ENCODE results near the gene OMP.
"Not testable (repeated sequence)": the region's sequence is repeated elsewhere in the genome, so short reads cannot be mapped to it uniquely, and the experiment has no call there.

The OMP gene

GRCh38 chr11:77102246-77103210 is at the start of gene OMP:
OMP (plus strand) TSS chr11:77102840; CDS start chr11:77102840, 0 bp downstream.
- in situ Hi-C loops (cut with MboI; ENCODE audit: low sequenced_read_pairs), result loop anchor here (10.0 kb wide), 1 partner anchor 358 kb away; no protein-coding TSS in a partner anchor
- Histone ChIP-seq H3K36me3 (replicated peaks) (no peaks in the 10 kb centered on the region), H3K9me3 (no peaks in the 10 kb centered on the region), H3K27me3 (ENCODE audit: low read depth) (no peaks in the 10 kb centered on the region), H3K4me3 (no peak within 1 kb of the TSS), H3K4me1 (no peaks in the 10 kb centered on the region)
- no peak for DNase-seq (ENCODE audit: low spot score in 2 of 2)

DNA sequence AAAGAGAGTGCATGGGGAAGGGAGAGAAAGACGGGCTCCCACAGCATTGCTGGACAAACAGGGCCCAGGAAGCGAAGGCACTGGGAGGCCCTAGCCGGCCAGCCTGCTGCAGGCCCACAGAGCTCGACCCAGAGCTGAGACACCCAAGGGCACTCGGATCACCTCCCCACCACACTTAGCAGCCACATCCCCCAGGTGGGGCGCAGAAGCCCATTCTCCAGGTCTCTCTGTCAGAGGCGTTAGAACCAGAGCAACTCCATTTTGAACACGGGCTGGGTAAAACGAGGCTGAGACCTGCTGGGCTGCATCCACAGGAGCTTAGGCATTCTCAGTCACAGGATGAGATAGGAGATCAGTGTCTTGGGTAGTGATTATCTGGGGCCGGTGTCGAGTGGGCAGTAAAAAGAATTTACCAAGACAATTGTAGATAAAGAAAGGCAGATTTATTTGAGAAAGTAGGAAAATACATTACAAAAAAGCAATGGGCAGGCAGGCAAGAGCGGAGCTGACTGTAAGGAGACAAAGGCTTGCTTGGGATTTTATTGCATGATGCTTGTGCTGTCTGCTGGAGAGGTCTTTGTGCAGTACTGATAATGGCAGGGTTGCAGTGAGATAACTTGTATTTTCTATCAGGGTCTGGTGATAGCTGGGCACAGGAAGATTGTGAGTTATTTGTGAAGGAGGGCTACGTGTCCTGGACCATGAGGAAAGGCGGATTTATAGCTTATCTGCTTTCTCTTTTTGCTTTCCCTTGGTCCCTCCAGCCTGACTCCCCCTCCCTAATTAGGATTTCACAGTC is 49.2 kb upstream of the OMP start:
- Histone ChIP-seq H3K4me3 (no peak overlapping the region), H3K9me3 (0 out of 2 replicates have a peak, but pooled peaks cover 7% of the 10 kb centered on the region), H3K4me1 (peaks cover 17% of the 10 kb centered on the region), H3K36me3 (replicated peaks) (no peaks in the 10 kb centered on the region), H3K27me3 (ENCODE audit: low read depth) (no peaks in the 10 kb centered on the region)
- in situ Hi-C loops (cut with MboI; ENCODE audit: low sequenced_read_pairs), result no loop called here
- DNase-seq (ENCODE audit: low spot score in 2 of 2), result peak in 1 of 2 experiments; percentile 25

DNA sequence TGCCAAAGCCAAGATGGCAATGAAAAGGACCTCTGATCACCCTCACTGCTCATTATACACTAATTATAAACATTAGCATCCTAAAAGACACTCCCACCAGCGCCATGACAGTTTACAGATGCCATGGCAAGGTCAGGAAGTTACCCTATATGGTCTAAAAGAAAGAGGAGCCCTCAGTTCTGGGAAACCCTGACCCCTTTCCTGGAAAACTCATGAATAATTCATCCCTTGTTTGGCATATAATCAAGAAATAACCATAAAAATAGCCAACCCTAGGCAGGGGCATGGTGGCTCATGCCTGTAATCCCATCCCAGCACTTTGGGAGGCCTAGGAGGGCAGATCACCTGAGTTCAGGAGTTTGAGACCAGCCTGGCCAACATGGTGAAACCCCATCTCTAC is 48.6 kb upstream of the OMP start:
- H3K36me3 ChIP-seq (replicated peaks), result no peaks in the 10 kb centered on the region

DNA sequence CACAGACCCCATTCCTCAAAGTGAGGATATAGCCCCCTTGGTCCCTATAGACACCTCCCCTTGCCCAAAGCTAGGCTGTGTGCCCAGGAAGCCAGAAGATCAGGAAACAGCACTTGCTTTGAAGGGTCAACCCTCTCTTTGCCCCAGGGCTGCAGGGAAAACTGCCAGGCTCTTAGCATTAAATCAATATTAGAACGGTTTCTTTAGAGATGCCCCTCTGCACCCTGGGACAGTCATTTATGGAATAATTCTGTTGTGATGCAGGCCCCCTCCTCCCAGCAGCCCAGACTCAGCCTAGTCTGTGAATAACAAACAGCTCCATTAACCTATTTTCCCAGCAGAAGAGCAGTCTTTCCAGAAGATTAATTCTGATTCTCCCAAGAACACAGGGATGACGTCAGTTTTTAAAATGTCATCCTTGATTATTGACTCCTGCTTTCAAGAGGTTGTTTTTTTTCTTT is 47.5 kb upstream of the OMP start:
- peaks cover 7% of the 10 kb centered on the region for H3K4me1 ChIP-seq
- in situ Hi-C loops (cut with MboI; ENCODE audit: low sequenced_read_pairs), result no loop called here
- no peaks in the 10 kb centered on the region for H3K27me3 ChIP-seq (ENCODE audit: low read depth)
- H3K36me3 ChIP-seq (replicated peaks), result no peaks in the 10 kb centered on the region
- 0 out of 2 replicates have a peak, but pooled peaks cover 7% of the 10 kb centered on the region for H3K9me3 ChIP-seq
- no peak for DNase-seq (ENCODE audit: low spot score in 2 of 2)
- no peak overlapping the region for H3K4me3 ChIP-seq

More for the DNA sequence above, 48.6 kb upstream of the OMP start:
- Histone ChIP-seq H3K4me1 (peaks cover 12% of the 10 kb centered on the region), H3K4me3 (no peak overlapping the region), H3K9me3 (0 out of 2 replicates have a peak, but pooled peaks cover 7% of the 10 kb centered on the region), H3K27me3 (ENCODE audit: low read depth) (no peaks in the 10 kb centered on the region)
- in situ Hi-C loops (cut with MboI; ENCODE audit: low sequenced_read_pairs), result no loop called here
- DNase-seq (ENCODE audit: low spot score in 2 of 2), result no peak

DNA sequence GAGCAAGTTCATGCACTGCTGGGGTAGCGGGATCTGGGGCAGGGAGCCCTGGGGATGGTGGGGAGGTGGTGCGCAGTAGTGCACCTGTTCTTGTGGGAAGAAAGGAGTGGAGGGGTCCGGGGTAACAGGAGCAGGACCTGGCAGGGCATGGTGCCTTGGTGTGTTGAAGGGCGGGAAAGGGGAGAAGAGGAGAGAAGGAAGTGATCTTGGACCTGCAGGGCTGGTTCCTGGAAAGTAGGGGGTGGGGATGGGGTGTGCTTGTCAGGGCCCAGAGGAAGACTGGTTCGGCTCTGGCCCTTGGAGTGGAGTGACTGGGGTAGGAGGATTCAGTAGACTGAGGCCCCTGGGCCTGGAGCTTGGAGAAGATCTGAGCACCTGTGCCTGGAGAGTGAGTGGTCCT is 46.7 kb upstream of the OMP start:
- Histone ChIP-seq H3K36me3 (replicated peaks) (no peaks in the 10 kb centered on the region), H3K4me1 (peaks cover 7% of the 10 kb centered on the region), H3K9me3 (0 out of 2 replicates have a peak, but pooled peaks cover 7% of the 10 kb centered on the region), H3K27me3 (ENCODE audit: low read depth) (no peaks in the 10 kb centered on the region), H3K4me3 (no peak overlapping the region)
- DNase-seq (ENCODE audit: low spot score in 2 of 2), result no peak
- in situ Hi-C loops (cut with MboI; ENCODE audit: low sequenced_read_pairs), result no loop called here

- Histone ChIP-seq H3K27me3 (ENCODE audit: low read depth) (no peaks in the 10 kb centered on the region), H3K4me1 (peaks cover 7% of the 10 kb centered on the region), H3K4me3 (no peak overlapping the region), H3K9me3 (0 out of 2 replicates have a peak, but pooled peaks cover 7% of the 10 kb centered on the region), H3K36me3 (replicated peaks) (no peaks in the 10 kb centered on the region)
- DNase-seq (ENCODE audit: low spot score in 2 of 2), result no peak
- in situ Hi-C loops (cut with MboI; ENCODE audit: low sequenced_read_pairs), result no loop called here
Measured at GRCh38 chr11:77056814-77057402, 45.7 kb upstream of the OMP start.

GRCh38 chr11:77057938-77058474 is 44.6 kb upstream of the OMP start:
- H3K4me1 ChIP-seq, result peaks cover 7% of the 10 kb centered on the region
- no peak for DNase-seq (ENCODE audit: low spot score in 2 of 2)
- no peaks in the 10 kb centered on the region for H3K27me3 ChIP-seq (ENCODE audit: low read depth)
- 0 out of 2 replicates have a peak, but pooled peaks cover 7% of the 10 kb centered on the region for H3K9me3 ChIP-seq
- no peak overlapping the region for H3K4me3 ChIP-seq
- no peaks in the 10 kb centered on the region for H3K36me3 ChIP-seq (replicated peaks)
- in situ Hi-C loops (cut with MboI; ENCODE audit: low sequenced_read_pairs), result no loop called here

DNA sequence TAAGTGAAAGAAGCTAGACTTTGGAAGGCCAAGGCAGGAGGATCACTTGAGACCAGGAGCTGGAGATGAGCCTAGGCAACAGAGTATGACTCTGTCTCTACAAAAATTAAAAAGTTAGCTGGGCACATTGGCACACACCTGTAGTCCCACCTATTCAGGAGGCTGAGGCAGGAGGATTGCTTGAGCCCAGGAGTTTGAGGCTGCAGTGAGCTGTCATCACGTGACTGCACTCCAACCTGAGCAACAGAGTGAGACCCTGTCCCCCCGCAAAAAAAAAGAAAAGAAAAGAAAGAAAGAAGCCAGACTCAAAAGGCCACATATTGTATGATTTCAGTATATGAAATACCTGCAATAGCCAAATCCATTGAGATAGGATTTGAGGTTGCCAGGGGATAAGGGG is 43.7 kb upstream of the OMP start:
- Histone ChIP-seq H3K36me3 (replicated peaks) (no peaks in the 10 kb centered on the region), H3K4me3 (no peak overlapping the region), H3K4me1 (peaks cover under 1% of the 10 kb centered on the region), H3K27me3 (ENCODE audit: low read depth) (no peaks in the 10 kb centered on the region), H3K9me3 (0 out of 2 replicates have a peak, but pooled peaks cover 7% of the 10 kb centered on the region)
- in situ Hi-C loops (cut with MboI; ENCODE audit: low sequenced_read_pairs), result no loop called here
- no peak for DNase-seq (ENCODE audit: low spot score in 2 of 2)

DNA sequence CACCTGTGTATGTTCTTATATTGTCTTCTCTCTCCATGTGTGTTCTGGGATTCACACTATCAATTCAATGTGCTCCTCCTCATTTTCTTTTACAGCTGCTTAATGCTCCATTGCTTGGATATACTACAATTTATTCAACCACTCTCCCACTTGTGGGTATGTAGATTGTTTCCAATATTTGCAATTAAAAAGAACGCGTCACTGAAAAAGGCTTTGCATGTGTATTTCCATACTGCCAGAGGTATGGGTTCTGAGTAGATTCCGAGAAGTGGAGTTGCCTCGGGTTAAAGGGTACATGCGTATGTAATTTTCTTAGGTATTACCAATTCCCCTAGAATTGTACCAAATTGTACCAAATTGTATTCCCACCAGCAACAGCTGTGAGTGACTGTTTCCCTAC is 42.8 kb upstream of the OMP start:
- in situ Hi-C loops (cut with MboI; ENCODE audit: low sequenced_read_pairs), result no loop called here

DNA sequence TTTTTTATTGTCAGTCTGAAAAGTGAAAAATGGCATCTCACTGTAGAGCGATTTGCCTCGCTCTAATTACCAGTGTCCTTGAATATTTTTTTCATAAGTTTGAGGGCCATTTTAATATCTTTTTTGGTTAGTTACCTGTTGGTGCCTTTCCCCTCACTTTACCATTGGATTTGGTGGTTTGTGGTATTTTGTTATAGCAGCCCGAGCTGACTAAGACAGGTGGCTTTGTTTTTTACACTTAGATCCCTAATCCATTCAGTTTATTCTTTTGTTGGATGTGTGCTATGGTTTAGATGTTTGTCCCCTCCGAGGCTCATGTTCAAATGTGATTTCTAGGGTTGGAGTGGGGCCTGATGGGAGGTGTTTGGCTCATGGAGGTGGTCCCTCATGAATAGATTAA is 42.4 kb upstream of the OMP start:
- no peaks in the 10 kb centered on the region for H3K27me3 ChIP-seq (ENCODE audit: low read depth)
- no peak for DNase-seq (ENCODE audit: low spot score in 2 of 2)
- in situ Hi-C loops (cut with MboI; ENCODE audit: low sequenced_read_pairs), result no loop called here
- H3K4me3 ChIP-seq, result no peak overlapping the region
- H3K9me3 ChIP-seq, result 0 out of 2 replicates have a peak, but pooled peaks cover 7% of the 10 kb centered on the region
- H3K36me3 ChIP-seq (replicated peaks), result no peaks in the 10 kb centered on the region
- no peaks in the 10 kb centered on the region for H3K4me1 ChIP-seq

More for the DNA sequence above, 42.8 kb upstream of the OMP start:
- Histone ChIP-seq H3K9me3 (0 out of 2 replicates have a peak, but pooled peaks cover 7% of the 10 kb centered on the region), H3K36me3 (replicated peaks) (no peaks in the 10 kb centered on the region), H3K27me3 (ENCODE audit: low read depth) (no peaks in the 10 kb centered on the region), H3K4me1 (no peaks in the 10 kb centered on the region), H3K4me3 (no peak overlapping the region)
- DNase-seq (ENCODE audit: low spot score in 2 of 2), result peak in 1 of 2 experiments; percentile 33

DNA sequence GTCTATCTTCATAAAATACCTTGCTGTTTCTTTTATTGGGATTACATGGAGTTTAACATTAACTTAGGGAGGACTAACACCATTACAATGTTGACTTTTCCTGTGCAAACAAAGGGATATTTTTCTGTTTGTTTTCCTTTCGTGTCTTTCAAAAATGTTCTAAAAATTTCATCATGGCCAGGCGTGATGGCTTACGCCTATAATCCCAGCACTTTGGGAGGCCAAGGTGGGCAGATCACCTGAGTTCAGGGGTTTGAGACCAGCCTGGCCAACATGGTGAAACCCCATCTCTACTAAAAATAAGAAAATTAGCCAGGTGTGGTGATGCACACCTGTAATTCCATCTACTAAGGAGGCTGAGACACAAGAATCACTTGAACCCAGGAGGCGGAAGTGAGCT is 41.4 kb upstream of the OMP start:
- in situ Hi-C loops (cut with MboI; ENCODE audit: low sequenced_read_pairs); H3K27me3 ChIP-seq (ENCODE audit: low read depth); H3K4me1 ChIP-seq; H3K9me3 ChIP-seq; DNase-seq (ENCODE audit: low spot score in 2 of 2); H3K4me3 ChIP-seq; H3K36me3 ChIP-seq (replicated peaks): not testable (repeated sequence)

DNA sequence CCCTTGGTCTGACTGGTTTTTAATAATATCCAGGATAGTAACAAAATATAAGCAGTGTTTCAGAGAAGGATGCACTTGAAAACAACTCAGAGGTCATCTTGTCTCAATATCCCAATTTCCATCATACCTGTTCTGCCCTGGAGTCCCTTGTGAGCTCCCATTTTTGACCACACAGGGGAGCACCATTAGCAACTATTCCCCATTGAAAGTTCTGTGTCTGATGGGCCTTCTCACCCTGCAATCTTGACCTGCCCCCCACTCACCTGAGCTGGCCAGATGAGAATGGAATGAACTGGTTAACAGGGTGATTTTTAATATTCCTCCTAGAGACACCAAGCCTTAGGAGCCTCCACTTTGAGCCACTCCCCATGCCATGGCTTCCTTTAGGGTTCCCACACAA is 39.7 kb upstream of the OMP start:
- Histone ChIP-seq H3K27me3 (ENCODE audit: low read depth) (no peaks in the 10 kb centered on the region), H3K4me1 (no peaks in the 10 kb centered on the region), H3K36me3 (replicated peaks) (no peaks in the 10 kb centered on the region), H3K9me3 (no peaks in the 10 kb centered on the region), H3K4me3 (no peak overlapping the region)
- in situ Hi-C loops (cut with MboI; ENCODE audit: low sequenced_read_pairs), result no loop called here
- no peak for DNase-seq (ENCODE audit: low spot score in 2 of 2)

DNA sequence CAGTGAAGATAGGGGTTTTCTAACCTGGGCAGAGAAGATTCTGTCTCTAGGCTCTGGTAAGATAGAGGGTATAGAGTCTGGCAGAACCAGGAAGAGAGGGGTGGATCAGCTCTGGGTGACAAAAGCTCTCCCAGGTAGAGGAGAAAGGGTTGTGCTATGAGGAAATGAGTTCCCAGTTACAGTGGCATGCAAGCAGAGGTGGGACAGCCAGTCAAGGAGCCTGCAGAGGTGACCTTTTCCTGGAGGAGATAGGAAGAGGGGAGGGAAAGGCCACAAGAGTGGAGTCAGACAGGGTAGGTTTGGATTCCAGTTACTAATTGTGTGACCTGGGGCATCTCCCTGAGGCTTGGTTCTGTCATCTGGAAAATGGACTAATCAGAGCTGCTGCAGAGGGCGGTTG is 39.2 kb upstream of the OMP start:
- no peaks in the 10 kb centered on the region for H3K36me3 ChIP-seq (replicated peaks)
- in situ Hi-C loops (cut with MboI; ENCODE audit: low sequenced_read_pairs), result no loop called here
- H3K9me3 ChIP-seq, result no peaks in the 10 kb centered on the region
- DNase-seq (ENCODE audit: low spot score in 2 of 2), result peak in 1 of 2 experiments; percentile 3
- H3K4me1 ChIP-seq, result no peaks in the 10 kb centered on the region
- no peak overlapping the region for H3K4me3 ChIP-seq
- no peaks in the 10 kb centered on the region for H3K27me3 ChIP-seq (ENCODE audit: low read depth)
